Measurements from ENCODE around the gene ABCF2. TPM values are rescaled to one million over a fixed set of nuclear protein-coding genes. Genes with fewer than 3 reads are reported as not detected.

The ABCF2 gene
- polyA plus RNA-seq, 3 donors from 2014 or later: 24.2 to 35.4 (median 31.7) TPM

GRCh38 chr7:151172273-151173141, 54.5 kb downstream of the ABCF2 start:
- Mint-ChIP-seq H3K36me3 (peaks cover 0 to 4% (median 0%) of the 10 kb centered on the region in 3 donors), H3K4me3 (no peak overlapping the region), H3K27me3 (ENCODE audit: low read depth in 3 of 3) (peaks cover 18 to 27% (median 25%) of the 10 kb centered on the region in 3 donors), H3K4me1 (peaks cover 10 to 17% of the 10 kb centered on the region in 2 donors), H3K27ac (peak overlapping the region in 1 of 6 donors; percentile 16), H3K9me3 (no peaks in the 10 kb centered on the region)
- DNase-seq: peak; percentile 75 to 82 (median 79)

- H3K9me3 Mint-ChIP-seq: no peaks in the 10 kb centered on the region
- H3K4me1 Mint-ChIP-seq: peaks cover 10 to 17% of the 10 kb centered on the region in 2 donors
- peaks cover 0 to 4% (median 0%) of the 10 kb centered on the region in 3 donors for H3K36me3 Mint-ChIP-seq
- H3K4me3 Mint-ChIP-seq: peak overlapping the region; percentile 44 to 86 (median 74)
- no peak overlapping the region for H3K27ac Mint-ChIP-seq
- peaks cover 16 to 31% (median 25%) of the 10 kb centered on the region in 3 donors for H3K27me3 Mint-ChIP-seq (ENCODE audit: low read depth in 3 of 3)
- no peak for DNase-seq
Measured at GRCh38 chr7:151168787-151169162, 58.2 kb downstream of the ABCF2 start.

GRCh38 chr7:151168003-151168786, 58.8 kb downstream of the ABCF2 start:
- Mint-ChIP-seq H3K27ac (no peak overlapping the region), H3K27me3 (ENCODE audit: low read depth in 3 of 3) (peaks cover 16 to 31% (median 25%) of the 10 kb centered on the region in 3 donors), H3K4me3 (peak overlapping the region; percentile 44 to 86 (median 74)), H3K36me3 (peaks cover 0 to 4% (median 0%) of the 10 kb centered on the region in 3 donors), H3K4me1 (peaks cover 8 to 17% of the 10 kb centered on the region in 2 donors), H3K9me3 (no peaks in the 10 kb centered on the region)
- peak; percentile 48 to 52 (median 50) for DNase-seq

GRCh38 chr7:151167197-151167961, 59.6 kb downstream of the ABCF2 start, which contains the start of gene GBX1:
Gene GBX1, minus strand, starts transcription at chr7:151167694. Its CDS starts 146 bp downstream, at chr7:151167548.
- Mint-ChIP-seq H3K4me1 (peaks cover 4 to 11% of the 10 kb centered on the region in 2 donors), H3K27ac (no peak within 1 kb of the TSS), H3K9me3 (no peaks in the 10 kb centered on the region), H3K36me3 (peaks cover 0 to 2% (median 0%) of the 10 kb centered on the region in 3 donors), H3K4me3 (peak within 1 kb of the TSS; percentile 44 to 86 (median 74)), H3K27me3 (ENCODE audit: low read depth in 3 of 3) (peaks cover 11 to 28% (median 23%) of the 10 kb centered on the region in 3 donors)
- peak in 2 of 3 donors; percentile 12 to 15 for DNase-seq

GRCh38 chr7:151166629-151167196, 60.3 kb downstream of the ABCF2 start:
- H3K36me3 Mint-ChIP-seq: no peaks in the 10 kb centered on the region
- no peak for DNase-seq
- H3K9me3 Mint-ChIP-seq: no peaks in the 10 kb centered on the region
- peaks cover 4 to 8% of the 10 kb centered on the region in 2 donors for H3K4me1 Mint-ChIP-seq
- H3K4me3 Mint-ChIP-seq: peak overlapping the region; percentile 34 to 75 (median 62)
- H3K27ac Mint-ChIP-seq: no peak overlapping the region
- peaks cover 10 to 26% (median 21%) of the 10 kb centered on the region in 3 donors for H3K27me3 Mint-ChIP-seq (ENCODE audit: low read depth in 3 of 3)

Other genes with a start within 250 kb of the ABCF2 start
- not detected for gene KCNH2, start 248.9 kb downstream of the ABCF2 start, polyA plus RNA-seq
- gene NOS3, start 236.2 kb downstream of the ABCF2 start, polyA plus RNA-seq: 1 to 10 TPM in 2 of 3 donors, under 1 TPM in 1; 0.21 to 4.9 (median 2.4) TPM
- 1 to 10 TPM in 2 of 3 donors, not detected in 1; 1.9 to 5.7 TPM for gene ATG9B, start 202.7 kb downstream of the ABCF2 start, polyA plus RNA-seq
- gene ABCB8, start 198.8 kb downstream of the ABCF2 start, polyA plus RNA-seq: 10 to 100 TPM; 17.6 to 26.5 (median 23.3) TPM
- not detected for gene ASIC3, start 178.7 kb downstream of the ABCF2 start, polyA plus RNA-seq
- gene CDK5, start 169.3 kb downstream of the ABCF2 start, polyA plus RNA-seq: 10 to 100 TPM; 15.6 to 18.9 (median 17.9) TPM
- 10 to 100 TPM in 2 of 3 donors, 1 to 10 TPM in 1; 6.7 to 19.8 (median 10.9) TPM for gene SLC4A2, start 167.6 kb downstream of the ABCF2 start, polyA plus RNA-seq
- 10 to 100 TPM; 49.0 to 57.6 (median 51.2) TPM for gene FASTK, start 146.4 kb downstream of the ABCF2 start, polyA plus RNA-seq
- gene TMUB1, start 143.7 kb downstream of the ABCF2 start, polyA plus RNA-seq: 10 to 100 TPM; 47.5 to 57.5 (median 49.6) TPM
- 1 to 10 TPM; 2.8 to 6.3 (median 4.3) TPM for gene AGAP3, start 140.7 kb downstream of the ABCF2 start, polyA plus RNA-seq
- not detected for gene GBX1, start 59.5 kb downstream of the ABCF2 start, polyA plus RNA-seq
- not detected for gene ASB10, start 40.0 kb downstream of the ABCF2 start, polyA plus RNA-seq
- not detected for gene H2BK1, start 16.7 kb downstream of the ABCF2 start, polyA plus RNA-seq
- 10 to 100 TPM; 23.0 to 39.2 (median 35.4) TPM for gene CHPF2, start 5.3 kb upstream of the ABCF2 start, polyA plus RNA-seq
- gene SMARCD3, start 21.5 kb upstream of the ABCF2 start, polyA plus RNA-seq: 1 to 10 TPM; 1.2 to 3.9 (median 2.6) TPM
- 10 to 100 TPM; 49.8 to 85.4 (median 77.4) TPM for gene NUB1, start 114.6 kb upstream of the ABCF2 start, polyA plus RNA-seq
- gene WDR86, start 182.8 kb upstream of the ABCF2 start, polyA plus RNA-seq: 1 to 10 TPM in 2 of 3 donors, under 1 TPM in 1; 0.75 to 2.2 (median 2.2) TPM
- gene CRYGN, start 212.9 kb upstream of the ABCF2 start, polyA plus RNA-seq: not detected

Measured in immature natural killer cell (primary cell).